ENCODE data around the gene RGMA.

RGMA gene

GRCh38 chr15:93091465-93091864 lies 2.5 kb upstream of the RGMA start:
- DNase-seq (ENCODE audit: low spot score): no peak

GRCh38 chr15:93089727-93090305 lies 805 bp upstream of the RGMA start:
- DNase-seq (ENCODE audit: low spot score): no peak

GRCh38 chr15:93088200-93088980 lies 621 bp downstream of the RGMA start:
- DNase-seq (ENCODE audit: low spot score): peak; percentile 76

GRCh38 chr15:93087825-93088199 lies 1.2 kb downstream of the RGMA start:
- DNase-seq (ENCODE audit: low spot score): peak; percentile 84

- DNase-seq (ENCODE audit: low spot score): no peak
Measured at GRCh38 chr15:93086791-93087190, 2.2 kb downstream of the RGMA start.

- DNase-seq (ENCODE audit: low spot score): no peak
Measured at GRCh38 chr15:93085692-93086091, 3.3 kb downstream of the RGMA start.

GRCh38 chr15:93082861-93083260 lies 6.2 kb downstream of the RGMA start:
- DNase-seq (ENCODE audit: low spot score): no peak

- no peak for DNase-seq (ENCODE audit: low spot score)
Measured at GRCh38 chr15:93081399-93081798, 7.6 kb downstream of the RGMA start.

- no peak for DNase-seq (ENCODE audit: low spot score)
Measured at GRCh38 chr15:93080451-93080850, 8.6 kb downstream of the RGMA start.

GRCh38 chr15:93076875-93077274 lies 12.1 kb downstream of the RGMA start:
- no peak for DNase-seq (ENCODE audit: low spot score)

- DNase-seq (ENCODE audit: low spot score): no peak
Measured at GRCh38 chr15:93076217-93076616, 12.8 kb downstream of the RGMA start.

- DNase-seq (ENCODE audit: low spot score): no peak
Measured at GRCh38 chr15:93074599-93074998, 14.4 kb downstream of the RGMA start.

- no peak for DNase-seq (ENCODE audit: low spot score)
Measured at GRCh38 chr15:93073465-93073952, 15.5 kb downstream of the RGMA start.

- peak; percentile 94 for DNase-seq (ENCODE audit: low spot score)
Measured at GRCh38 chr15:93072411-93073394, 16.3 kb downstream of the RGMA start.

GRCh38 chr15:93072011-93072410 lies 17.0 kb downstream of the RGMA start:
- DNase-seq (ENCODE audit: low spot score): no peak

- DNase-seq (ENCODE audit: low spot score): no peak
Measured at GRCh38 chr15:93071469-93071936, 17.5 kb downstream of the RGMA start.

GRCh38 chr15:93070551-93071296 lies 18.3 kb downstream of the RGMA start:
- DNase-seq (ENCODE audit: low spot score): no peak

GRCh38 chr15:93070132-93070531 lies 18.9 kb downstream of the RGMA start:
- no peak for DNase-seq (ENCODE audit: low spot score)

GRCh38 chr15:93068581-93069199 lies 20.3 kb downstream of the RGMA start:
- no peak for DNase-seq (ENCODE audit: low spot score)

GRCh38 chr15:93067649-93068085 lies 21.3 kb downstream of the RGMA start:
- no peak for DNase-seq (ENCODE audit: low spot score)

Data from ecto neural progenitor cell (in vitro differentiated cells).